IMR-90 (cell line): ENCODE data around the gene SMOC1. TPM values are rescaled to one million over a fixed set of nuclear protein-coding genes. Genes with fewer than 3 reads are reported as not detected.

Source experiments
- ATAC-seq: fragments of 200-7000 bp; cut with Tn5 transposase; 2 replicates; pipeline ENCODE4 v1.9.1; 2020; ENCODE audit warnings: low read depth, mild to moderate bottlenecking, moderate library complexity
- BruUV-seq: library from RNA; stranded (reverse); fragments of 400-500 nt; replicated peaks from 2 replicates; lab custom pipeline; 2021; lab: Mats Ljungman, UMichigan
- CTCF ChIA-PET: fragments of 300-600 bp; formaldehyde crosslinking; extraction: SDS; loops from one replicate; lab custom pipeline; 2021; ENCODE audit warnings: antibody characterized with exemption; lab: Yijun Ruan, JAX
- POLR2A ChIA-PET: fragments of 300-600 bp; sonication (Branson Sonifier 250); formaldehyde crosslinking; loops from one replicate; lab custom pipeline; 2022; ENCODE audit warnings: antibody characterized with exemption; ENCODE audit not compliant: unreplicated experiment; lab: Charles Lee
- DNase-seq: peaks from one replicate; pipeline ENCODE4 v3.0.0; 2013
- H2AFZ ChIP-seq: replicated peaks from 2 replicates; pipeline ENCODE3; 2013; ENCODE audit warnings: low read length, mild to moderate bottlenecking; ENCODE audit not compliant: poor library complexity
- H2AK5ac ChIP-seq: 2 replicates; pipeline ENCODE4 v1.6.1; 2013; ENCODE audit warnings: low read depth, low read length, inconsistent platforms
- H2AK9ac ChIP-seq: replicated peaks from 2 replicates; pipeline ENCODE3; 2013; ENCODE audit warnings: mild to moderate bottlenecking, low read depth, low read length, moderate library complexity; ENCODE audit not compliant: poor library complexity
- H2BK120ac ChIP-seq: 2 replicates; pipeline ENCODE4 v1.6.1; 2013; ENCODE audit warnings: low read depth, low read length, inconsistent platforms
- H2BK15ac ChIP-seq: 3 replicates; pipeline ENCODE4 v1.6.1; 2013; ENCODE audit warnings: low read depth, low read length, inconsistent platforms
- H2BK20ac ChIP-seq: 2 replicates; pipeline ENCODE4 v1.6.1; 2013; ENCODE audit warnings: low read depth, mild to moderate bottlenecking, inconsistent platforms, low read length, moderate library complexity
- H2BK5ac ChIP-seq: 2 replicates; pipeline ENCODE4 v1.6.1; 2013; ENCODE audit warnings: mild to moderate bottlenecking, low read depth, low read length, inconsistent platforms; ENCODE audit not compliant: poor library complexity, severe bottlenecking
- H3K14ac ChIP-seq: replicated peaks from 2 replicates; pipeline ENCODE4 v1.6.1; 2013; ENCODE audit warnings: low read depth, low read length, inconsistent platforms
- H3K18ac ChIP-seq: 2 replicates; pipeline ENCODE4 v1.6.1; 2013; ENCODE audit warnings: low read depth, low read length, control low read depth
- H3K23ac ChIP-seq: 2 replicates; pipeline ENCODE4 v1.6.1; 2013; ENCODE audit warnings: low read depth, low read length, inconsistent platforms
- H3K27ac ChIP-seq: 2 replicates; pipeline ENCODE4 v1.5.1; 2013; ENCODE audit warnings: mild to moderate bottlenecking, control low read depth, low read length; ENCODE audit not compliant: insufficient read depth
- H3K27me3 ChIP-seq: 2 replicates; pipeline ENCODE4 v1.6.1; 2013; ENCODE audit warnings: low read length; ENCODE audit not compliant: control insufficient read depth, insufficient read depth
- H3K36me3 ChIP-seq: 2 replicates; pipeline ENCODE4 v1.6.1; 2013; ENCODE audit warnings: low read length, mixed read lengths; ENCODE audit not compliant: control insufficient read depth, insufficient read depth
- H3K4ac ChIP-seq: 2 replicates; pipeline ENCODE4 v1.6.1; 2013; ENCODE audit warnings: low read depth, low read length, inconsistent platforms
- H3K4me1 ChIP-seq: 2 replicates; pipeline ENCODE4 v1.6.1; 2013; ENCODE audit warnings: low read length, mixed read lengths; ENCODE audit not compliant: control insufficient read depth, insufficient read depth
- H3K4me2 ChIP-seq: 2 replicates; pipeline ENCODE4 v1.6.1; 2013; ENCODE audit warnings: low read depth, mild to moderate bottlenecking, control low read depth, low read length, moderate library complexity
- H3K4me3 ChIP-seq: 2 replicates; pipeline ENCODE4 v1.5.1; 2013; ENCODE audit warnings: low read depth, mild to moderate bottlenecking, control low read depth, low read length, moderate library complexity; ENCODE audit not compliant: insufficient read depth
- H3K56ac ChIP-seq: 2 replicates; pipeline ENCODE4 v1.6.1; 2013; ENCODE audit warnings: low read length, inconsistent platforms; ENCODE audit not compliant: insufficient read depth; ENCODE audit errors: extremely low read depth
- H3K79me1 ChIP-seq, 2 experiments: 2 replicates each; pipeline ENCODE4 v1.6.1; 2013; ENCODE audit warnings: low read length in 2 of 2, inconsistent platforms in 1 of 2, low read depth in 1 of 2
- H3K9ac ChIP-seq: 2 replicates; pipeline ENCODE4 v1.6.1; 2013; ENCODE audit warnings: low read depth, low read length, control low read depth
- H3K9me1 ChIP-seq: 2 replicates; pipeline ENCODE4 v1.6.1; 2013; ENCODE audit warnings: low read length, inconsistent platforms; ENCODE audit not compliant: insufficient read depth
- H3K9me3 ChIP-seq: 2 replicates; pipeline ENCODE4 v1.6.1; 2013; ENCODE audit warnings: low read length; ENCODE audit not compliant: control insufficient read depth, insufficient read depth
- H4K20me1 ChIP-seq: 2 replicates; pipeline ENCODE4 v1.6.1; 2013; ENCODE audit warnings: low read length, inconsistent platforms; ENCODE audit not compliant: insufficient read depth
- H4K5ac ChIP-seq: 2 replicates; pipeline ENCODE4 v1.6.1; 2013; ENCODE audit warnings: mild to moderate bottlenecking, low read depth, low read length, control low read depth
- H4K8ac ChIP-seq, 2 experiments: 2 replicates each; pipeline ENCODE4 v1.6.1; 2013; ENCODE audit warnings: low read depth in 2 of 2, low read length in 2 of 2, control low read depth in 1 of 2, inconsistent platforms in 1 of 2
- H4K91ac ChIP-seq: 2 replicates; pipeline ENCODE4 v1.6.1; 2013; ENCODE audit warnings: low read depth, low read length, inconsistent platforms; ENCODE audit not compliant: insufficient read depth
- CHD1 ChIP-seq: IDR thresholded peaks from 2 replicates; pipeline ENCODE4 v1.6.1; 2012; ENCODE audit warnings: low read depth, low read length, improper control_type of control experiment
- MAZ ChIP-seq: IDR thresholded peaks from 2 replicates; pipeline ENCODE4 v1.6.1; 2012; ENCODE audit warnings: low read depth, mild to moderate bottlenecking, low read length, improper control_type of control experiment, moderate library complexity, borderline replicate concordance
- MXI1 ChIP-seq: IDR thresholded peaks from 2 replicates; pipeline ENCODE4 v1.6.1; 2012; ENCODE audit warnings: low read depth, mild to moderate bottlenecking, low read length, moderate library complexity, borderline replicate concordance
- NFE2L2 ChIP-seq: fragments of 150-350 bp; IDR thresholded peaks from 2 replicates; pipeline ENCODE4 v1.6.1; 2016; ENCODE audit warnings: low read depth, mild to moderate bottlenecking, low read length
- SMC3 ChIP-seq: fragments of 150-350 bp; IDR thresholded peaks from 2 replicates; pipeline ENCODE4 v1.6.1; 2016; ENCODE audit warnings: low read depth, mild to moderate bottlenecking, antibody characterized with exemption, low read length, moderate library complexity
- WGBS, 2 experiments: methylation state at CpG; one replicate each; pipeline versions ENCODE4 v1.1.5 to v1.1.7; 2013; ENCODE audit warnings: missing lambda C conversion rate in 2 of 2; ENCODE audit not compliant: insufficient read length in 1 of 2; ENCODE audit errors: extremely low coverage in 2 of 2; 5-methylcytosine and 5-hydroxymethylcytosine counted together
- dilution Hi-C: fragments of 300-500 bp; cut with HindIII; formaldehyde crosslinking; loops from one replicate; pipeline ENCODE4 v1.14.3; 2018; ENCODE audit warnings: low sequenced_read_pairs; ENCODE audit not compliant: unreplicated experiment
- in situ Hi-C: fragments of 300-500 bp; cut with MboI; formaldehyde crosslinking; loops from 3 replicates; pipeline ENCODE4 v1.14.3; 2019; ENCODE audit warnings: low sequenced_read_pairs, inconsistent platforms, mixed read lengths
- intact Hi-C: fragments of 100-400 bp; cut with micrococcal nuclease; formaldehyde crosslinking; loops from 2 replicates; pipeline ENCODE4 v1.10.0; 2022
- polyA plus RNA-seq, 3 experiments: library from polyadenylated mRNA; depleted of rRNA; stranded (reverse); fragments of >200 nt; gene quantifications; 2 replicates each; pipeline ENCODE4 v1.2.3, GENCODE V29; 2012; ENCODE audit warnings: low replicate concordance in 1 of 3
- total RNA-seq: library from RNA; depleted of rRNA; stranded (reverse); fragments of >200 nt; gene quantifications from 2 replicates; pipeline ENCODE4 v1.2.3, GENCODE V29; 2012
- TF ChIP-seq, protein P1 (sequence below): fragments of 150-350 bp; IDR thresholded peaks from 2 replicates; pipeline ENCODE4 v1.6.1; 2016; ENCODE audit warnings: low read depth, mild to moderate bottlenecking, low read length, moderate library complexity, borderline replicate concordance

Gene SMOC1
- total and polyA plus RNA-seq, 2 of the 4 experiments (the other 2 are of a cell fraction): 0.90 to 4.1 TPM

- no peak overlapping the region for H4K5ac ChIP-seq
- no peak overlapping the region for H2AK9ac ChIP-seq
- ChIA-PET CTCF (interaction anchor here (0.6 to 1.2 kb wide), 3 partner anchors 11 to 58 kb away, joined by 3 to 6 read pairs (median 3); no protein-coding TSS in a partner anchor), POLR2A (no interaction called here)
- H3K27me3 ChIP-seq: no peaks in the 10 kb centered on the region; the same call in 1 of the 2 replicates
- BruUV-seq: no TSS peak
- no peak overlapping the region for H2BK20ac ChIP-seq
- H3K9me1 ChIP-seq: no peaks in the 10 kb centered on the region
- H2AFZ ChIP-seq: no peak overlapping the region
- H3K9ac ChIP-seq: no peak overlapping the region
- H3K9me3 ChIP-seq: peaks cover 2% of the 10 kb centered on the region
- H3K4me1 ChIP-seq: peaks cover 2% of the 10 kb centered on the region; the same call in 1 of the 2 replicates
- no peak overlapping the region for H3K4me2 ChIP-seq
- no peak overlapping the region for H4K91ac ChIP-seq
- H4K20me1 ChIP-seq: no peaks in the 10 kb centered on the region; the same call in 1 of the 2 replicates
- in situ Hi-C loops (no loop called here), intact Hi-C loops (no loop called here), dilution Hi-C loops (no loop called here)
- H3K23ac ChIP-seq: no peak overlapping the region
- ATAC-seq: 0 out of 2 replicates have a peak, but pooled peaks have one; percentile 33
- H4K8ac ChIP-seq: no peak overlapping the region
- H3K18ac ChIP-seq: no peak overlapping the region
- no peak overlapping the region for H2BK120ac ChIP-seq
- TF ChIP-seq, protein P1, sequence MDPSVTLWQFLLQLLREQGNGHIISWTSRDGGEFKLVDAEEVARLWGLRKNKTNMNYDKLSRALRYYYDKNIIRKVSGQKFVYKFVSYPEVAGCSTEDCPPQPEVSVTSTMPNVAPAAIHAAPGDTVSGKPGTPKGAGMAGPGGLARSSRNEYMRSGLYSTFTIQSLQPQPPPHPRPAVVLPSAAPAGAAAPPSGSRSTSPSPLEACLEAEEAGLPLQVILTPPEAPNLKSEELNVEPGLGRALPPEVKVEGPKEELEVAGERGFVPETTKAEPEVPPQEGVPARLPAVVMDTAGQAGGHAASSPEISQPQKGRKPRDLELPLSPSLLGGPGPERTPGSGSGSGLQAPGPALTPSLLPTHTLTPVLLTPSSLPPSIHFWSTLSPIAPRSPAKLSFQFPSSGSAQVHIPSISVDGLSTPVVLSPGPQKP: no peak
- TF ChIP-seq SMC3 (no peak), CHD1 (no peak), NFE2L2 (no peak), MAZ (no peak), MXI1 (no peak)
- H2AK5ac ChIP-seq: no peak overlapping the region
- H2BK15ac ChIP-seq: no peak overlapping the region
- 0% methylated on average over 1 of the region's 4 CpGs; no CpG with 5 or more reads in 1 of the 2 experiments for WGBS, 2 experiments
- no peaks in the 10 kb centered on the region for H3K36me3 ChIP-seq
- no peak overlapping the region for H3K14ac ChIP-seq
- 0 out of 4 replicates have a peak, but pooled peaks cover 0 to 5% of the 10 kb centered on the region in 2 experiments for H3K79me1 ChIP-seq
- H3K27ac ChIP-seq: no peak overlapping the region
- H3K4me3 ChIP-seq: no peak overlapping the region
- H2BK5ac ChIP-seq: no peak overlapping the region
- no peak overlapping the region for H3K4ac ChIP-seq
- no peak for DNase-seq
- no peak overlapping the region for H3K56ac ChIP-seq
These were observed 62.8 kb downstream of the SMOC1 start for GRCh38 chr14:69941768-69942742.
